ENCODE results near the gene IQGAP1.

DNA sequence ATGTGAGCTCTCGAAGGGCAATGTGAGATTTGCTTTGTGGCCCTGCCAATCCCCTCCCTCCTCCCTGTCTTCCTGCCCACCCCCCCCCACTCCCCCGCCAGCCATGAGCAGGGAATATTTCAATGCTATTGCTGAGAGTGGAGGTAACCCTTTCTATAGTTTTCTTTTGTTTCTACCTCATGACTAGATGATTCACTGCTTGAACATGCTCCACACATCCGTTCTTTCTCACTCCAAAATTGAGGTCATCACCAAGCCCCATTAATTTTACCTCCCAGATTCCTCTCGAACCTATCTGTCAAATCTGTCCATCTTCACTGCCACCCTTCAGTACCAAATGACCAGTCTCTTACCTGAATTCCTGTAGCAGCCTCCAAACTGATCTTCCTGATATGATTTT is 23.8 kb upstream of the IQGAP1 start:
- TF ChIP-seq SPI1 (IDR thresholded peaks at IDR 0.05; ENCODE audit: low read depth, low read length) (no peak), POLR2AphosphoS5 (IDR thresholded peaks at IDR 0.05; ENCODE audit: low read depth, low read length) (no peak), POLR2A (IDR thresholded peaks at IDR 0.05; ENCODE audit: low read depth, low read length) (no peak), TAF1 (IDR thresholded peaks at IDR 0.05; ENCODE audit: low read depth, low read length) (no peak), PAX5 (IDR thresholded peaks at IDR 0.05; ENCODE audit: insufficient read depth, low read length, severe bottlenecking) (no peak), POU2F2 (IDR thresholded peaks at IDR 0.05; ENCODE audit: low read depth, low read length) (no peak)

All from GM12891 (cell line).